Fibroblast of peridontal ligament (primary cell): Measurements from ENCODE around the gene PHF23.

Experiments used
- DNase-seq: peaks from one replicate; pipeline ENCODE4 v3.0.0-alpha.2; 2010; ENCODE audit errors: extremely low read depth

Gene PHF23

DNA sequence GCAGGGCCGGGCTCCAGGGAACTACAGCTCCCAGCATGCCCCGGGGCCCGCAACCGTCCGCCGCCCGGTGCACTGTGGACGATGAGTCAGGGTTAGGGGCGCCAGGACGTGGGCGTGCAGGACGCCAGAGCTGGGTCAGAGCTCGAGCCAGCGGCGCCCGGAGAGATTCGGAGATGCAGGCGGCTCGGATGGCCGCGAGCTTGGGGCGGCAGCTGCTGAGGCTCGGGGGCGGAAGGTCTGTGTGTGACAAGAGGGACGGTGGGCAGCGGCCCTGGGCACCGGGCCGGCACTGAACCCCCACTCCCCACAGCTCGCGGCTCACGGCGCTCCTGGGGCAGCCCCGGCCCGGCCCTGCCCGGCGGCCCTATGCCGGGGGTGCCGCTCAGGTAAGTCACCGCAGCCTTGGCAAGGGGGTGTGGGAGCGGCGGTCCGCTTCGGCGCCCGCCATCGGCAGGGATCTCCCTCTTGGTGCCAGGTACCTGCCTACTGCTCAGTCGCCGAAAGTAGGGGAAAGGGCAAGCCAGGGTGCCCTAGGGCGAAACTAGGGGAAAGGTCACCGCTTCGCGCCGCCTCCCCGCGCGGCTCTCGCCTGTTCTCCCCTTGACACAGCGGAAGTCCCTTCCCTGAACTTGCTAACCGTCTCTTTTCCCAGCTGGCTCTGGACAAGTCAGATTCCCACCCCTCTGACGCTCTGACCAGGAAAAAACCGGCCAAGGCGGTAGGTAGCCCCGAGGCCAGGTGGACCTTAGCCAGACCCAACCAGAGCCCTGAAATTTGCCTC lies 19.3 kb downstream of the PHF23 start, which contains the start of the genes ACADVL and DLG4:
ACADVL (plus strand) TSS at position 127 of the 781 bp plus-strand sequence; CDS start at position 174, 47 bp downstream.
DLG4 (minus strand) TSS at position 25 of the 781 bp plus-strand sequence.
- peak; percentile 79 for DNase-seq

DNA sequence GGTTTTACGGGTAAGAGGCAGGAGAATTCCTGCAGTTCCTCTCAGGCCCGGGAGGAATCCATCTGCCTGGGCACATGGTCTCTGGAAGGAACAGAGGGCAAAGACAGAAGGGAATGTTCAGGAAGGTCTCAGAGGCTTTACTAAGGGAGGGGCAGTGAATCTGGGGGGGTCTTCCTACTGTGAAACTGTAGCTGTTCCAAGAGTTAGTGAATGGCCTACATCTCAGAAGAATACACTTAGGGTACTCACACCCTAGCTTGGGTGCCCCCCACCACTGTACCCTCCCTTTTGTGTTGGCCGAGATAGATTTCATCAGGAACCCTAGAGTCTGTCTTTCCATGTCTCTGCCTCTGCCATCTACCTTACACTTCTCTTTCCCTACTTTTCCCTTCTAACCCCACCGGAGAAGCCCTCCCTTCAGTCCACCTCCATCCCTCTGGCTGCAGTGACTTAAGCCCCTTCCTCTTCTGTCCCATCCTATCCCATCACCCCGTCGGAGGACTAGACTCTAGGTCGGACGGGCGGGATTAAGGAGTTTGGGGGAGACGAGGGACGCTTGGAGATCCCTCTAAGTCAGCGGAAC lies 19.9 kb downstream of the PHF23 start:
- DNase-seq: peak; percentile 4

DNA sequence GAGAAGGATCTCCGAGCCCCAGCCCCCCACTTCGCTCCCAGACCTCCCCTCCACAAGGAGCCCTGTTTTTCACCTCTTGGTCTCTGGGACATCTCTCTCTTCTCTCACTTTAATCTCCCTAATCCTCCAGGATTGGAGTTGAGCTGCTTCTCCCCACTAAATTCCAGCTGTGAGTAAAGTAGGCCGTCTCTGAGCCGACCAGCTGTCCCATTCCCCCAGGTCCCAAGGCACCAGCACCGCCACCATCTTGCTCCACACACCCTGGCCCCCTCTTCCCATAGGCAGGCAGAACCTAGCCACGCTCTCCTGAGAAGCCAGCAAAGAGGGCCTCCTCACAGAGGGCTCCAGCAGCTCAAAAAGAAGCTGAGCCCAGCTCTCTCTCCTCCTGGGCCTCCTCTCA lies 20.5 kb downstream of the PHF23 start:
- DNase-seq: no peak

DNA sequence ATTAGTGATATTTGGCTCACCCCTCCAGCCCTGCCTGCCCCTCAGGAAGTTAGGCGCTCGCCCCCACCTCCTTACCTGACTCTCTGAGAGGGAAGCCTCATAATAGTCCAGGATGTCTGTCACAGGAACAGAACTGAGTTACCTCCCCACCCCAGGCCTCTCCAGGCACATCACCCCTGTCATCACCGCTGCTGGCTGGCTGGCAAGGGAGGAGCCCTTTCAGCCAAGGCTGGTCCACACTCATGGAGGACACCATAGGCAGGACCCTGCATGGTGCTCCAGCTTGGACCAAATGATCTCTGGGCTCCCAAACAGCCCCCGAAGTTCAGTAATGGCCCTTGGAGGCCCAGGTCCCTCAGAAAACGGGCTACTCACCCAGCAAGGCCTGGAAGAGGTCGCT lies 21.1 kb downstream of the PHF23 start:
- DNase-seq: no peak

DNA sequence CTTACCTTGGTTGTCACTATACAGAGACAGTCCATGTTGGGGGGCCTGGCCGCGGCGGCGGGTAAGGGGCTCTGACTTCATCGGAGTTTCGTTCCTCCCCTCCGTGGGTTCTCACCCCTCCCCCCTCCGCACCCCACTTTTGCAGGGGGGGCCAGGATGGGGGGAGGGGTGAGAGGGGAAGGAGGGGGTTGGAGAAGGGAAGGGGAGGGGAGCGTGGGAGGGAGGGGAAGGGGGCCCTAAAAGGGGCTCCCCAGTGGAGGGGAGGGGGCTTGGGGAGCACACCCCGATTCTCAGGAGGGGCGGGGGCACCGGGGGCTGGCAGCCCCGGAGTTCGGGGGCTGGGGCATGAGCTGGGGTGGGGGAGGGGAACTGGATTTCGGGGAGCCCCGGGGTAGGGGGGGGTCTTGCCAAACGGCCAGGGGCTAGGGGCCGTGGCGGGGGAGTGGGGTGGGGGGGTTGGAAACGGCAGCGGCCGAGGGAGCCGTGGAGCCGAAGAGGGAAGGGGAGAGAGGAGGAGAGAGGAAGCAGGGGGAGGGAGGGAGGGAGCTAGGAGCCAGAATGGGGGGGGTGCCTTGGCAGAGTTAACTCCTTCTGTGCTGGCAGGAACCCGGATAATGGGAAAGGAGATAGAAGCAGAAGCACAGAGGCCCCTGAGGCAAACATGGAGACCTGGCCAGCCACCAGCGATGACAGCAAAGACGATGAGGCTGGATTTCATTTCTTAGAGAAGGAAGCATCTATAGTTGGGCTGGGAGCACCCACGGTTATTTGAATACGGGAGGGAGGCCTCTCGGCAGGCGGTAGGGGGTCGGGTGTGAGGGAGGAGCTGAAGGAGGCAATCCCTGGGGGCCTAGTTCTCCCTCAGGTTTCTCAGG lies 21.9 kb downstream of the PHF23 start:
- DNase-seq: peak; percentile 71

DNA sequence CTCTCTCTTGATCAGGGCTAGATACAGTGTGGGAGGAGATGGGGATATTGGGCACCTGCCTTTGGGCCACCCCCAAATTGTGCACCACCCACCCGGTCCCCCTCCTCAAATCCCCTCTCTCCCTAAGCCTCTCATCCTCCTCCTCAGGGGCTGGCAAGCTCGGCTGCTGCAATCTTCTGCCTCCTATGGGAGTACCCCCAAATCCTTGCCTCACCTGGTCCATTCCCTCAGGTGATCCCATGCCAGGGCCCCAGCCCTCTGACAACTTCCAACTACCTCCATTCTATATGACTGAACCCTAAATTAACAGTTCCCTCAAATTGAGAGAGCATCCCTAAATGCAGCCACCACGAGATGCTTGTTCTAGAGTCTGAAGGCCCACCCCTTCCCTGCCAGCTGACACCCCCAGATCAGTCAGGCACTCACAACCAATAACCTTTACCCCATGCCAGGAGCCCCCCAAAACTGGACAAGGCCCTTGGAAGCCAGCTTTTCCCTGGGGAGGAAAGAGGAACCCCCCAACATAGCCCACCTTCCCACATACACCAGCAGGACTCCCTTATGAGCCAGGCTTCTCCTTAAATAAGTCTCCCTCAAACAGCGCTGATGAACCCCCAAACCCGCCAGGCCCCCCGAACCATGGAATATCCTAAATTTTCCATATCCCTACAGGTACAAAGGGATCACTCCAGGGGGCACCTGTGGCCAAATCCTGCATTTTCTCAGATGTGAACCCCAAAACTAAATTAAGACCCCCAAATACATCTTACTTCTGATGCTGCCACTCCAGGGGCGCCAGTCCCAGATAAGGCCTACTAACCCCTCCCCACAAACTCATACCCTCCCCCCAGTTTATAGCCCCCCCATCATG lies 22.8 kb downstream of the PHF23 start:
- DNase-seq: no peak

DNA sequence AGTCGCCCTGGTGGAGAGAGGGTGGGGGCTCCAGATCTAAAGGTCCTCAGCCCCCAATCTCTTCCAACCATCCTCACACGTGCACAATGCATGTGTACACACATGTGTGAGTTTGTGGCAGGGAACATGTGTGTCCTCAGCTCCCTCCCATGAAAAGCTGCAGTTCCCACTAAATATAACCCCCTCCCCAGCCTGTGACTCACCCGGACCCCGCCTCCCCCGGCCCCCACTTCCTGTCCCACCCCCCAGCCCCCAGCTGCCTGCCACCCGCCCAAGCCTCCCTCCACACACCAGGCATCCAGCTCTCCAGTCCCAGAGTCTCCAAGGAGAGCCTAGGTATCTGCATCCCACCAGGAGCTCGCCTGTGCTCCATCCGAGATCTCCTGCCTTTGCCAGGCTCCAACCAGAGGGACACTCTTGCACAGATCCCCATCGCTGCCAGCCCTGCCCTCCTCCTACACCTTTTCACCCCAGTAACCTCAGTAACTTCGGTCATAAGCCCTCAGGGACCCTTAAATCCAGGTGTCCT lies 23.5 kb downstream of the PHF23 start:
- no peak for DNase-seq

DNA sequence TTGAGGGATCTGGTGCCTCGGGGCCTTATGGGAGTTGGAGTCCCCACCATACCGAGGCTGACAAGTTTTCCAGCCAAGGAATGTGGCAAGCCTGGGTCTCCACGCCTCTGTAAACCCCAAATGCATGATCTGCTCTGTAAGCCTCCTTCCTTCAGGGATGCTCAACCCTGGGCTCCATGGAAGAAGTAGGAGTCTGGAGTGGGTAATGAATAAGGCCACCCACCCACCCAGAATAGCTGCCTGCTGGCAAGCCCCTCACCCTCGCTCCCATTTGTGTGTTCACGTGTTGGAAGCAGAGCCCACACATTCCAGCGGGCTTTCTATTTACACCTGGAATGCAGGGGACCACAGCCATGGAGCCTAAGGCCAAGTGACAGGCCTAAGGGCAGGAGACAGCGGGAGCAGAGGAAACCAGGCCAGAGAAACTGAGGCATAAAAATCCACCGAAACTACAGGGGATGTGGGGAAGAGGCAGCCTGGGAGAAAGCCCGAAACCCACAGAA lies 24.1 kb downstream of the PHF23 start:
- no peak for DNase-seq

DNA sequence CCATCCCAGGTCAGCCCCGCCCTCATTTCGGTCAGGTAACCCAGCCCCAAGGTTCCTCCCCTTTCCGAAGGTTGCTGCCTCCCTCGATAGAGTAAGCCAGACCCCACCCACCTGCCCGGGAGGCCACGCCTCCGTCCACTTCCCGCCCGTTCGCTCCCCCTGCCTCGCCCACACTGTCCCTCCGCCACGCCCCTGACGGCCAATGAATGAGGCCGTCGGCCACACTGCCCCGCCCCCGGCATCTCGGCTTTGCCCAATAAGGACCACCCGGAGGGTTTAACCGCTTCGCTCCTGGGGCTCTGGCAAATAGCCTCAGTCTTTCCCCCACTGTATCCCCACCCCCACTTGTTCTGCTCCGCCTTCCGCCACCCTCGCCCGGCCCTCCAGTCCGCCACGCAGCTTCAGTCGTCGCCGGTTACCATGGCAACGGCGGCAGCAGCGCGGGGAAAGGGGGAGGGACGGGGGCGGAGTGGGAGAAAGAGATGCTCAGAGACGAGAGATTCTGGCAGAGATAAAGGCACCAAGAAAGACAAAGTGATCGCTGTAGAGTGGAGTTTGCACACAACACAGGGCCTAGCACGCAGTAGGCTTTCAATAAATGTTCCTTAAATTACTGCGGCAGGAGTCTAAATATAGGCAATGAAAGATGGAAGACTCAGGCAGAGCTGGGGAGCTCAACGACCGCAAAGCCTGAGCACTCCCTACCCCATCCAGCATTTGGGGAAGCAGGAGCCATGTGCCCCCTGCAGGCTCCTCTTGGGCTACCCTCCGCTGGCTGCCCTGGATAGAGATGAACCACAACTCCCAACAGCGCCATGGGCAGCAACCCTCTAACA lies 24.7 kb downstream of the PHF23 start:
- DNase-seq: peak; percentile 96

DNA sequence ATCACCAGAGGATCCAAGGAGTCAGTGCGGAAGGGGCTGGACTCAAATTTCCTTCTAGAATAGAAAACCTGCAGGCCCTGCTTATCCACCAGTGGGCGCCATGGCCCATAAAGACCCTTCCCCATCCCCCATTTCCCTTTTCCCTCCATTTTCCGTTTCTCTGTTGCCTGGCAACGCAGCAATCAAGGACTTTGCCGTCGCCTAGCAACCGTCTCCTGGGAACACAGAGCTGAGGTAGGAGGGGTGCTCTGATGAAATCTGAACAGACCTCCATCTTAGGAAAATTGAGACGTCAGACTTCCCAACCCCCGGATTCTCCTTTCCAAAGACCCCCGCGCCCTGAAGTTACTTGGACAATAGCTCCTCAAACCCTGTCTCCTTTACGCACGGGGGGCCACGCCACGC lies 25.4 kb downstream of the PHF23 start:
- DNase-seq: peak; percentile 72

DNA sequence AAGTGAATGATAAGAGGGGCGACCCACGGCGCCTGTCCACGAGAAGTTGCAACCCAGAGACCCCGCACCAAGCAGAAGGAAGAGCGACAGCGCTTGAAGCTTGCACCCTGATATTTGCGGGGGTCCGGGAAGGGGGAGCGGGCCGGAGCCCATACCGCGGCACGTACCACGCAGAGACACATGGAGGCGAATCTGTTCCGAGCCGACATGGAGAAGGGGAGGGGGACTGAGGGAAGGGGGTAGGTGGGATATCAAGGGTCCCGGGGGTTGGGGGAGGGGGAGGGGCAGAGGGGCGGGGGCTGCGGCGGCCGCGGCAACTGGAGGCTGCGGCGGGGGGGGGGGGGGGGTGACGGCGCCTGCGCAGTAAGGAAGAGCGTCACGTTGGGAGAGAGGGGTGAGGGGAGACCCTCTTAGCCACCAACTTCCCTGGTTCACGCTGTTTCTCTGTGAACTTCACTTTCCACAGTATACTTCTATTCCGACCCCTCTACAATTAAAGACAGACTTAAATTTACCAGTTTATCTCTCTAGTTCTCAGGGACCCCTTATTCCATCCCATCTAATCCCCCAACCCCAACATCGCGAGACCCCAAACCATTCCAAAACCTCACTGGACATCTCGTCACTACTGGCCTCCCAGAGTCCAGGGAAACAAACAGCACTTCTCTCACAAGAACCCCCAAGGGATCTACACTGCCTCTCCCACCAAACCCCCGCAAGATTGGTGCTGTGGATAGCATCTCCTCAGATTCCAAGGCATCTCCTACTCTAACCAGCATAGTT lies 27.6 kb downstream of the PHF23 start:
- peak; percentile 2 for DNase-seq

DNA sequence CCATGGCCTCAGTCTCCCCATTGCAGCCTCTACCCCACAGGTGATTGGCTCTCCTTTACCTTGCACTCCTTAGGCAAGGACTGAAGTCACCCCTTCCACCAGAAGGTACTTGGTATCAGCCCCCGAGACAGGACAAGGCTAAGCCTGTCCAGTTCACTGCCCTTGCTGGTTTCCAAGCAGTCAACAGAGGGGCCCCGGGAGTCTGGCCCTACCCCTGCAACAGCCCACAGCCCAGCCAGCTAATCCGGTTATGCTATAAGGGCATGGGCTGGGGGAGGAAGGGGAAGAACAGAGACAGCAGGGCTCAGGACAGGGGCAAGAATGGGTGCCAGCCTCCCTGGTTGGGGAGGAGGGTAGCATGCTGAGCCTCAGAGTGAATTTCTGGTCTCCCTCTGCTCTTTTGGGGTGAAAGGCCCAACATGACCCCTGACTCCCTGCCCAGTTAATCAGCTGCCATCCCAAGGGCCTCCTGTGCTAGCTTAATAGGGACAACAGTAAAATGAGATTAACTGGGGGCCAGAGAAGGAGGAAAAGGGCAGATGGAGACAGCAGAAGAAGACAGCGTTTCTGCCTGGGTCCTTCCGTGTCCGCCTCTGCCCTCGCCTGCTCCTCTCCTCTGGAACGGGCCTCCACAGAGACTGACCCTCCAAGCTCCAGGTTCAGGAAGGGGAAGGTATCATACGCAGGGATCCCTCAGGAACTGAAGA lies 30.4 kb downstream of the PHF23 start:
- no peak for DNase-seq

DNA sequence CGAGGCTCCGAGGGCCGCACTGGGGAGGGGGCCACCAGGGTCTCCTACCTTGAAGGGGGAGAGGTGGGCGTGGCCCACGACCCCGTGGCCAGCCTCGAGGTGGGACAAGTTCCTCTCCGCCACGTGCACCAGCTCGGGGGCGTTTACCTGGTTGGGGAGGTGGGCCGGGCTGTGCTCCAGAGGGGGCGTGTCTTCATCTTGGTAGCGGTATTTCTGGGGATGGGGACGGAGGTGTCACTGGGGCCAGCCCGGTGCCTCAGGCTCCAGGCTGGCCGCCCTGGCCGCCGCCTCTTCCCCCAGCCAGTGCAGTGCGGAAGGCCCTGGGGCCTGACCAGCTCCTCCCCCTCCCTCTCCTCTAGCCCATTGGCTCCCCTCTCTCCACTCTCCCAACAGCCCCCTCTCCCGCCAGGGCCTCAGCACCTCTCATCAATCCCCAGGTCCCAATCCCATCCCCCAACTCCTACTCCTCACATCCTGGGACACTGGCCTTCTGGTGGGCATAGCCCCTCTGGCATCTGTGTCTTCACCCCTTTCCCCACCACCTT lies 31.2 kb downstream of the PHF23 start:
- DNase-seq: no peak

DNA sequence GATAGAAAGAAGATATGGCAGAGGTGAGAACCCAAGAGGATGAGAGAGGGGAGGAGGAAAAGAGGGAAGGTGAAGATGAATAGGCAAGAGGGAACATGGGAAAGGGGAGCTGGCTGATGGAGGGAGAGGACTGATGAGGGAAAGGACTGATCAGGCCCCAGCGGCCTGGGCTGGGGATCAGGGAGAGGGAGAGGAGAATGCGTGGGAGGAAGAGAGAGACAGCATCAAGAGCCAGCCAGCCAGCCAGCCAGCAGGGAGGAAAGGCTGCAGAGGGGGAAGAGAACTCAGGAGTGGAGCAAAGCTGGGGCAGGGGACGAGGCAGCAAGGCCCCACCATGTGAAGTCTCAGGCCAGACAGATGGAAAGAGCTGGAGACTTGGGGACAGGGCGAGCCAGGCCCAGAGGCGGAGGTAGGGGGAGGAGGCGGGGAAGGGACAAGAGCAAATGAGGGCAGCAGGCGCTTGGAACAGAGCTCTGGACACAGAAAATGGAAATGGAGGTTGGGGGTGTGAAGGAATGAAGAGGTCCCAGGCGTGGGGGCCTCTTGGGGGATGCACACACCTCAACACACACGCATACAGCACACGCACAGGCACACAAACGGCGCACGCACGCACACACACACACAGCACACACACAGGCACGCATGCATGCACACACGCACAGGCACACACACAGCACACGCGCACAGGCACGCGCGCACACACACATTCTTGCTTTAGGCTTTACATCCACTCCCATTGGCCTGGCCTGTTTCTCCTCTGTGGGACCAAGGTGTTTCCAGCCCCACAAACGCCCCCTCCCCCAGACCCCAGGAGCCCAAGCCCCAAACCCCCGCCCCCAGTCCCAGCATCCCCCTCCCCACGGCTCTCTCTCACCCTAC lies 31.9 kb downstream of the PHF23 start:
- no peak for DNase-seq

DNA sequence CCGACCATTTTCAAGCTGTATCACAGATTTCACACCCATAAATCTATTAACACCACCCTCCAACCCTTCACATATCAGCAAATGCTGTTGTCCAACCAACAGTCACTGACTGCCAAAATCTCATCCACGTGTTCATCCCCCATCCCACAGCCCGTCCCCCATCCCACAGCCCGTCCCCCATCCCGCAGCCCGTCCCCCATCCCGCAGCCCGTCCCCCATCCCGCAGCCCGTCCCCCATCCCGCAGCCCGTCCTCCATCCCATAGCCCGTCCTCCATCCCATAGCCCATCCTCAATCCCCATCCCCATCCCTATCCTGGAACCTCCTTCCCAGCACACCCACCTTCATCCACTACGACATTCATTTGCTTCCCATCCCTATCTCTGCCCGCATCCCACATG lies 33.7 kb downstream of the PHF23 start:
- no peak for DNase-seq

DNA sequence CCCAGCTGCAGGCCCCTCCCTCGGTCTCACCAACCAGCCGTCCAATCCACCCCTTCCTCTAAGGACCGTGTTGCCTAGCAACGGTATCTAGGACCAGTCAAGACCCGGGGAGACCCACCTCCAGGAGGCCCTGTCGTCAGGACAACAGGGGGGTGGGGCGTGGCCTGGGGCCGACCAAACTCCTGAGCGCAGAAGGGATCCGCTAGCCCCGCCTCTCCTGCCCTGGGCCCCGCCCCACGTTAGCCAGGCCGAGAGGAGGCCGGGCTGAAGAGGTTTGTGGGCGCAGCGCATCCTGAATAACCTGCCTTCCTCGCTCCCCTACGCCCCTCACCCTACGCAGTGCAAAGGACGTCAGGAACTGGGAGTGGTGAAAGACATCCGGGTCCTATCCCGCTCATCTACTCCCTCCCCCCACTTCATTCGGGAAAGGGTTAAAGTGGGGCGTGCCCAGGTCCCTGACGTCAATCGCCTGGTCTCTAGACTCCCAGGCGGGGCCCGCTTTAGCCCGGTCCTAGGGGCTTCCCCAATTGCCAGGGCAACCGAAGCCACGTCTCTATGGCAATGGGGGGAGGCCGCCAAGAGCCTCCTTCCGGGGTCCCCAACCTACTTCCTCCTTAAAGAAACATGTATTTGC lies 34.3 kb downstream of the PHF23 start:
- peak; percentile 78 for DNase-seq

DNA sequence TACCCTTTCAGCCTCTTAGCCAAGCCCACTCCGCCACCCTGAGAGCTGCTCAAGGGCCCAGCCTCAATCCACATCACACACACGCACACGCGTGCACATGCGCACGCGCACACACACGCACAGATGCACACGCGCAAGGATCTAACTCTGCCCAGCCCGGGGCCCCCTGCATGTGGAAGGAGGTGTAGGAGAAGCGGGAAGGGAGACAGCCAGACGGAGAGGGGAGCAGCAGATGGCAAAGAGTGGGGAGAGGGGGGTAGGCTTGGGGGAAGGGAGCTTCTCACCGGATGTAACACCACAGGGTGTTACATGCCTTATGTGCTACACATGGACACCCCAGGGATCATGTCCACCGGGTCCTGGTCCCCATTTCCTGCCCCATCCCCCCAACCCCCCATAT lies 34.9 kb downstream of the PHF23 start:
- no peak for DNase-seq
